BE2C (cell line): ENCODE data around the gene FXYD3.

Experiments used
- DNase-seq: peaks from one replicate; pipeline ENCODE4 v3.0.0-alpha.2; 2020
- H3K27me3 ChIP-seq: fragments of 250-450 bp; sonication (Bioruptor Pico); 2 replicates; pipeline ENCODE4 v1.5.1; 2020; ENCODE audit warnings: mild to moderate bottlenecking
- H3K36me3 ChIP-seq: fragments of 250-450 bp; sonication (Bioruptor Pico); 2 replicates; pipeline ENCODE4 v1.5.1; 2020; ENCODE audit warnings: mild to moderate bottlenecking
- H3K4me1 ChIP-seq: fragments of 250-450 bp; sonication (Bioruptor Pico); 2 replicates; pipeline ENCODE4 v1.5.1; 2020
- H3K4me3 ChIP-seq: 2 replicates; pipeline ENCODE4 v1.5.1; 2011; ENCODE audit warnings: low read depth, low read length
- H3K9me3 ChIP-seq: fragments of 250-450 bp; sonication (Bioruptor Pico); 2 replicates; pipeline ENCODE4 v1.5.1; 2020
- CTCF ChIP-seq: IDR thresholded peaks from 2 replicates; pipeline ENCODE4 v1.5.1; 2012; ENCODE audit warnings: mild to moderate bottlenecking, low read depth, low read length

FXYD3 gene

GRCh38 chr19:35083691-35084508 is 31.7 kb upstream of the FXYD3 start:
- Histone ChIP-seq H3K27me3 (no peaks in the 10 kb centered on the region), H3K9me3 (no peaks in the 10 kb centered on the region), H3K4me1 (no peaks in the 10 kb centered on the region), H3K36me3 (no peaks in the 10 kb centered on the region), H3K4me3 (no peak overlapping the region)
- no peak for TF ChIP-seq CTCF
- no peak for DNase-seq

GRCh38 chr19:35084509-35084762 is 31.2 kb upstream of the FXYD3 start:
- Histone ChIP-seq H3K9me3 (no peaks in the 10 kb centered on the region), H3K4me3 (no peak overlapping the region), H3K27me3 (no peaks in the 10 kb centered on the region), H3K36me3 (no peaks in the 10 kb centered on the region), H3K4me1 (no peaks in the 10 kb centered on the region)
- DNase-seq = no peak
- no peak for TF ChIP-seq CTCF

GRCh38 chr19:35085947-35086346 is 29.7 kb upstream of the FXYD3 start:
- no peaks in the 10 kb centered on the region for H3K27me3 ChIP-seq
- no peak for TF ChIP-seq CTCF

GRCh38 chr19:35086455-35086854 is 29.2 kb upstream of the FXYD3 start:
- H3K36me3 ChIP-seq = no peaks in the 10 kb centered on the region
- TF ChIP-seq CTCF = no peak
- no peak overlapping the region for H3K4me3 ChIP-seq
- no peak for DNase-seq
- H3K27me3 ChIP-seq = no peaks in the 10 kb centered on the region
- no peaks in the 10 kb centered on the region; the same call in 1 of the 2 replicates for H3K4me1 ChIP-seq
- H3K9me3 ChIP-seq = no peaks in the 10 kb centered on the region

More at GRCh38 chr19:35085947-35086346, 29.7 kb upstream of the FXYD3 start:
- no peaks in the 10 kb centered on the region for H3K9me3 ChIP-seq
- no peak overlapping the region for H3K4me3 ChIP-seq
- H3K4me1 ChIP-seq = no peaks in the 10 kb centered on the region; the same call in 1 of the 2 replicates
- no peak for DNase-seq
- no peaks in the 10 kb centered on the region for H3K36me3 ChIP-seq

GRCh38 chr19:35087393-35087792 is 28.2 kb upstream of the FXYD3 start:
- TF ChIP-seq CTCF = no peak
- Histone ChIP-seq H3K9me3 (no peaks in the 10 kb centered on the region), H3K4me1 (no peaks in the 10 kb centered on the region; the same call in 1 of the 2 replicates), H3K36me3 (no peaks in the 10 kb centered on the region), H3K27me3 (no peaks in the 10 kb centered on the region), H3K4me3 (no peak overlapping the region)
- no peak for DNase-seq

GRCh38 chr19:35088131-35088913 is 27.3 kb upstream of the FXYD3 start:
- DNase-seq = no peak
- TF ChIP-seq CTCF = no peak
- no peaks in the 10 kb centered on the region for H3K36me3 ChIP-seq
- no peaks in the 10 kb centered on the region for H3K27me3 ChIP-seq
- no peaks in the 10 kb centered on the region for H3K9me3 ChIP-seq
- H3K4me3 ChIP-seq = no peak overlapping the region
- peaks cover 5% of the 10 kb centered on the region; the same call in 1 of the 2 replicates for H3K4me1 ChIP-seq
